HuH-7.5 (cell line): ENCODE results near the gene IP6K1.
A peak's percentile ranks its signal among the peaks of the same experiment; 100 is the strongest.

Experiments used
- DNase-seq: peaks from one replicate; pipeline ENCODE4 v3.0.0; 2011; ENCODE audit warnings: low spot score

IP6K1 gene

GRCh38 chr3:49723628-49724551 lies 62.5 kb downstream of the IP6K1 start, which contains the start of gene GMPPB:
GMPPB (minus strand) TSS chr3:49723951; CDS start chr3:49723726, 225 bp downstream.
- DNase-seq, result peak; percentile 97

GRCh38 chr3:49723296-49723627 lies 63.1 kb downstream of the IP6K1 start:
- DNase-seq, result peak; percentile 55

- DNase-seq, result no peak
Observed at GRCh38 chr3:49722896-49723295, 63.4 kb downstream of the IP6K1 start.

- no peak for DNase-seq
Observed at GRCh38 chr3:49721896-49722781, 64.2 kb downstream of the IP6K1 start.

GRCh38 chr3:49721596-49721895 lies 64.8 kb downstream of the IP6K1 start:
- DNase-seq, result no peak

- DNase-seq, result no peak
Observed at GRCh38 chr3:49720855-49721595, 65.3 kb downstream of the IP6K1 start.

GRCh38 chr3:49719214-49719884 lies 67.0 kb downstream of the IP6K1 start, which contains the start of gene AMIGO3:
AMIGO3 (minus strand) TSS chr3:49719684; CDS start chr3:49719465, 219 bp downstream.
- peak; percentile 73 for DNase-seq

- no peak for DNase-seq
Observed at GRCh38 chr3:49718858-49719213, 67.5 kb downstream of the IP6K1 start.

- DNase-seq, result no peak
Observed at GRCh38 chr3:49717959-49718857, 68.1 kb downstream of the IP6K1 start.

- DNase-seq, result no peak
Observed at GRCh38 chr3:49717211-49717958, 69.0 kb downstream of the IP6K1 start.

GRCh38 chr3:49716691-49717210 lies 69.6 kb downstream of the IP6K1 start:
- DNase-seq, result no peak

GRCh38 chr3:49716169-49716568 lies 70.2 kb downstream of the IP6K1 start:
- DNase-seq, result no peak

GRCh38 chr3:49715611-49716121 lies 70.7 kb downstream of the IP6K1 start:
- DNase-seq, result no peak

- no peak for DNase-seq
Observed at GRCh38 chr3:49714728-49715550, 71.4 kb downstream of the IP6K1 start.

GRCh38 chr3:49713336-49714105 lies 72.8 kb downstream of the IP6K1 start:
- no peak for DNase-seq

- no peak for DNase-seq
Observed at GRCh38 chr3:49712631-49713317, 73.6 kb downstream of the IP6K1 start.

- no peak for DNase-seq
Observed at GRCh38 chr3:49712166-49712565, 74.2 kb downstream of the IP6K1 start.
